HG03280 (cell line): ENCODE measurements around the gene ERC1.
"Not testable (repeated sequence)": the region's sequence is repeated elsewhere in the genome, so short reads cannot be mapped to it uniquely, and the experiment has no call there.

Experiments
- ATAC-seq: cut with Tn5 transposase; IDR thresholded peaks from one replicate; pipeline ENCODE4 v1.9.1; 2021; ENCODE audit warnings: mild to moderate bottlenecking, moderate library complexity; ENCODE audit not compliant: unreplicated experiment

ERC1 gene

DNA sequence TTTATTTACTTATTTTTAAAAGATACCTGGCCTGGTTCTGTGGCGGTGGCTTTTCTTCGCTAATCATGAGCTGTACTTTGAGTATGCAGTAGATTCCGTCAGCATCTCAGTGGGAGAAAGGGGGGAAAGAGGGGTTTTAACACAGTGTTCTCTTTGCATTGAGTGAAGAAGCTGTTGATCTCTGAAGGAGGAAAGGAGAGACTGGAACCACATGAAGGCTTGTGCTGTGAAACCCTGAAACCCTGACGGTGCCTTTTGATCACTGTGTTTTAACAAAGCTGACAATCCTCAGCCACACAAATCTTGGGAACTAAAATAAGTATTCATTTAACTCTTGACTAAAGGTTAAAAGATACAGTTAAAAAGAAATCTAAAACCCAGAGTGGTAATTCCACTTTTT lies 353.2 kb downstream of the ERC1 start:
- no peak for ATAC-seq

DNA sequence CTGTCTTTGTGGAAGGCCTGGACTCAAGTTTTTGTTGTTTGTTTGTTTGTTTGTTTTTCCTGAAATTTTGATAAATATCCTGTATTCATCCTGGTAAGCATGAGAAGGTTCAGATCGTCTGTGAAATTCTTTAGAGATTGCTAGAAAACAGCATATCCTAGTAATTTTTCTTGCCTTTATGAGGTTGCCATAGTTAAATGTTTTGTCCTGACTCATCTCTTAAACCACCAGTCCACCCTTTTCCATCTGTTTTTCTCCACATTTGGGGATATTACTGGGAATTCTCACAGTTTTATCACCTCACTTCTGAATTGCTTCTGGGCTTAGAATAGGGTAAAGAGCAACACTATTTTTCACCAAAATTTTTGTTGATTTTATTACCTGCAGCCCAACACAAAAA lies 355.1 kb downstream of the ERC1 start:
- no peak for ATAC-seq

DNA sequence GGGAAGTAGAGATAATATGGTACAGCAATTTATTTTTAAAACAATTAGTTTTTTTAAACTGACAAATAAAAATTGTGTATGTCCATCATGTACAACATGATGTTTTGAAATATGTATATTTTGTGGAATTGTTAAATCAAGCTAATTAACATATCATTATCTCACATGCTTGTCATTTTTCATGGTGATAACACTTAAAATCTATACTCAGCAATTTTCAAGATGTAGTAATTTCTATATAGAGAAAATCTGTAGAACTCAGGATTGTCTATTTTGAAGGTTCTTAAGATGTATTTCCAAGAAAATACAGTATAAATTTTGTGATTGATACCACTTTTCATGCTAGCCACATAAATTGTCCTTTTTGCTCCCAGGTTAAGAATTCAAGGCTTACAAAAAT lies 356.3 kb downstream of the ERC1 start:
- ATAC-seq = no peak

DNA sequence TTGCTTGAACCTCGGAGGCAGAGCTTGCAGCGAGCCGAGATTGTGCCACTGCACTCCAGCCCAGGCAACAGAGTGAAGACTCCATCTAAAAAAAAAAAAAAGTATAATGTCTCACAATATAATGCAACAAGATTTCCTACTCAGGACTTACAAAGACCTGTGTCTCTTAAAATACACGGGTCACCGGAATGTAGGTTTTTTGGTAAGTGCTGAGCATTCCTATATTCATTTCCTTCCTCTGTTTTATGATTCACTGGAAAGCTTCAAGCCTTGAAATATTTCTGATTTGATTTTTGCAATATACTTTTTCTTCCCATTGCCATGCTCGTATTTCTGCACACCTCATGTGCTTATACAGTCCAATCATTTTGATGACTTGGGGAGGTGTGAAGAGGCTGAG lies 357.6 kb downstream of the ERC1 start:
- ATAC-seq = no peak

- ATAC-seq = no peak
These were observed 359.3 kb downstream of the ERC1 start for GRCh38 chr12:1350055-1350933.

- no peak for ATAC-seq
These were observed 359.9 kb downstream of the ERC1 start for GRCh38 chr12:1350934-1351240.

GRCh38 chr12:1351926-1352325 lies 360.9 kb downstream of the ERC1 start:
- no peak for ATAC-seq

- no peak for ATAC-seq
These were observed 362.4 kb downstream of the ERC1 start for GRCh38 chr12:1353451-1353850.

DNA sequence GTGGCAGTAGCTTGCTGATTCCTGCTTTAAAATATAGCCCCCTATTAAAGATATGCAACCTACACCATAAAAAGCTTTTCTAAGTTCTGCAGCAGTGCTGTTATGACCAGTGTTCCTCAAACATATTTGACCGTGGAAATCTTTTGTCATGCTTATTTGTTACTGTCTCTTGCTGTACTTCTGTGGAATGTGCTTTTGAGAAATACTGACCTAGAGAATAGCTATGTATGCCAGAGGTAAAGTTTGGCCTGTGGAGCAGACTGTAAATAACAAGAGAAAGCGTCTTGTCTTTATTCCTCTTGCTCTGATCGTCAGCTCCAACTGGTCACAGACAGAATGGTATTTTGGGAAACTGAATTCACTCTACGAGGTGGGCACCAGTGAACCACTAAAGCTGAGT lies 364.4 kb downstream of the ERC1 start:
- ATAC-seq = no peak

- not testable (repeated sequence) for ATAC-seq
These were observed 364.8 kb downstream of the ERC1 start for GRCh38 chr12:1355871-1356270.

- ATAC-seq = no peak
These were observed 365.3 kb downstream of the ERC1 start for GRCh38 chr12:1356285-1356684.

DNA sequence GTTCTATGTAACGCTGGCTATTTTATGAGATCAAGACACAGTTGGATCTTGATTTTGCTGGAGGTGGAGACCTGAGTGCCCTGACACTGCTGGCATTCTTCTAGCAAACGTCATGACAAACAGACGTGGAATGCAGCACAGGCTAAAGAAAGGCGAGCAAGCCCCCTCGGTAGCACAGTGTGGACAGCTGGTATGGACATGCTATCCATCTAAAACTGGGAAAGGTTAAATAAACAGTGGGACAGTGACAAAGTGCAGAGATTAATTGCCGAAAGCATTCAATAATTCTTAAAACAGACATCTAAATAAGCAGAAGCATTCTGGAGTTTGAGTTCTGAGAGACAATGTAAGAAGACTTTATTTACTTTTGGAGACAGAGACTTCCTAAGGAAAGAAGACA lies 366.1 kb downstream of the ERC1 start:
- ATAC-seq = no peak

DNA sequence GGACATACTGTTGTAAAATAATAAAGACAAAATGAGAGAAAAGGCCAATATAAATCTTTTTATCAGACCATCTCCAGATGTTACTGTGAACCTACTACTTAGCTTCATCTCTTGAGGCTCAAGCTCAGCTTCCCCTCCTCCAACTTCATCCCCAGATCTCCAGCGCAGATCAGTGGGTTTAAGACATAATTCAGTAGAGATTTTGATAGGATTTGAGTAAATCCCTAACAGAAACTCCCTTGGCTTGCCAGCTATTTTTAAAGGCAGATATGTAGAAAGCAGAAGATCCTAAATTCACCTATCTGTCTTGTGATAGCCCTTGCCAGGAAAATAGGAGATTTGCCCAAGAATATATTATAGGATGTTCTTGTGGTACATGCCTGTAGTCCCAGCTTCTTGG lies 366.7 kb downstream of the ERC1 start:
- ATAC-seq = no peak

GRCh38 chr12:1360441-1361210 lies 369.6 kb downstream of the ERC1 start:
- no peak for ATAC-seq

DNA sequence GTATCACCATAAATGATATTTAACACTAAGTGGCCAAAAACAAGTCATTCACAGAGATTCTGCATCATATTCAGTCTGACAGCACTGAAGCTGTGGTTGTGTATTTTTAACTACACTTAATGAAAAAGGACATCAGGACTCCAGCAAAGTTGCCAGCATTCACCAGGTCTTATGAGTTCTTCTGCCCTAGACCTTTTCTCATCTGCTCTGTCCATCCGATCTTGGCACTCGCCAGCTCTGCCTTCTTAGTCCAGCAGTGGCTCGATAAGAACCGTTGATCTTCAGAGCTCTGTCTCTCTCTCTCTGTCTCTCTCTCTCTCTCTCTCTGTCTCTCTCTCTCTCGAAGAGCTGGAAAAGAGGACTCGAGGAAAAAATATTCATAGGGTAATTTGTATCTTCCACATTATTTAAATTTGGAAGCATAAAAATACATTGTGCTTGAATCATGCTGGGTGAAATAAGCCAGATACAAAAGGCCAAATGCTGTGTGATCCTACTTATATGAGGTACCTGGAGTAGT lies 371.2 kb downstream of the ERC1 start:
- no peak for ATAC-seq

DNA sequence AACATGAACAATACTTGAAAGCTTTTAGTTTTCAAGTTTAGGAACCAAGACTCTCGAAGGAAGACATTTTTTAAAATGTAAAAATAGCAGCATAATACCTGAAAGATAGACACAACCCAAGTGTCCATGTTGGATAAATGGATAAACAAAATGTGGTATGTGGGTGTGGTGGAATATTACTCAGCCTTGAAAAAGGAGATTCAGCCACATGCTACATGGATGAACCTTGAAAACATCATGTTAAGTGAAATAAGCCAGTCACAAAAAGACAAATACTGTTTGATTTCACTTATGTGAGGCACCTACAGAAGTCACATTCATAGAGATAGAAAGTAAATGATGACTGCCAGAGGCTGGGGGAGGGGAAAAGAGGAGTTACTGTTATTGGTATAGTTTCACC lies 374.7 kb downstream of the ERC1 start:
- no peak for ATAC-seq

GRCh38 chr12:1367331-1368291 lies 376.6 kb downstream of the ERC1 start:
- ATAC-seq = no peak

DNA sequence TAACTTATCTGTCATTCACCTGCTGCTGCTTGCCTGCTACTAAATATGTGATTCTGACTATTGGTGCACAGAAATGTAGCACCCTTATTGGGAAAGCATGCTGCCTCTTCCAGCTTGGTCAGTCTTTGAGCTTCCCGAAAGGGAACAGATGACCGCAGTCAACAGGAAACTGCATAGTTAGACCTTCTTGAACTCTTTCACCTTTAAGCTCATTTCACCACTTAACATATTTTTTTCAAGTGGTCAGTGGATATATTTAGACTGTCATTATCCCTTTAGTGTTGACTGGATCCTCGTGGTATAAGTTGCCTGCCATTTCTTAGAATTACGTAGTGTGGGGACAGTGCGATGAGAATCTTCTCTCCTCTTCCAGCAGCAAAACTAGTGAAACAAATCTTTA lies 378.4 kb downstream of the ERC1 start:
- no peak for ATAC-seq

- ATAC-seq = no peak
These were observed 379.0 kb downstream of the ERC1 start for GRCh38 chr12:1369938-1370500.

GRCh38 chr12:1373901-1374735 lies 383.1 kb downstream of the ERC1 start:
- ATAC-seq = no peak
